GM12891 (cell line): ENCODE measurements around the gene NT5DC2.

Experiments
- POLR2A ChIP-seq: IDR thresholded peaks from 2 replicates; pipeline ENCODE4 v1.6.1; 2011; ENCODE audit warnings: low read depth, low read length, control low read depth
- POLR2AphosphoS5 ChIP-seq: IDR thresholded peaks from 2 replicates; pipeline ENCODE4 v1.6.1; 2011; ENCODE audit warnings: low read depth, low read length, control low read depth
- SPI1 ChIP-seq: IDR thresholded peaks from 2 replicates; pipeline ENCODE4 v1.6.1; 2011; ENCODE audit warnings: low read depth, low read length, control low read depth

GRCh38 chr3:52479877-52480575 is 53.6 kb downstream of the NT5DC2 start:
- no peak for TF ChIP-seq POLR2A
- no peak for TF ChIP-seq POLR2AphosphoS5
- no peak for TF ChIP-seq SPI1
